NCI-H2029 treated with DMSO at 0.1 percent for 48 hours (cell line): ENCODE results near the gene CDK12.

Experiments used
- DNase-seq: peaks from one replicate; lab custom pipeline; 2025; lab: John Stamatoyannopoulos, UW

Gene CDK12

GRCh38 chr17:39549747-39550573, 88.7 kb downstream of the CDK12 start:
- no peak for DNase-seq

GRCh38 chr17:39551879-39552278, 90.6 kb downstream of the CDK12 start:
- DNase-seq: no peak

- no peak for DNase-seq
These were observed 92.2 kb downstream of the CDK12 start for GRCh38 chr17:39553341-39553945.

GRCh38 chr17:39555368-39555767, 94.1 kb downstream of the CDK12 start:
- DNase-seq: no peak

GRCh38 chr17:39556423-39556822, 95.1 kb downstream of the CDK12 start:
- no peak for DNase-seq

GRCh38 chr17:39562395-39562794, 101.1 kb downstream of the CDK12 start:
- no peak for DNase-seq

GRCh38 chr17:39562976-39563375, 101.7 kb downstream of the CDK12 start:
- no peak for DNase-seq

- no peak for DNase-seq
These were observed 102.2 kb downstream of the CDK12 start for GRCh38 chr17:39563476-39563875.

GRCh38 chr17:39564211-39564848, 103.0 kb downstream of the CDK12 start:
- DNase-seq: no peak

- no peak for DNase-seq
These were observed 105.0 kb downstream of the CDK12 start for GRCh38 chr17:39566094-39566850.

GRCh38 chr17:39568702-39569101, 107.4 kb downstream of the CDK12 start:
- no peak for DNase-seq

GRCh38 chr17:39569126-39569525, 107.8 kb downstream of the CDK12 start:
- no peak for DNase-seq

- DNase-seq: no peak
These were observed 110.8 kb downstream of the CDK12 start for GRCh38 chr17:39572121-39572520.

- DNase-seq: peak; percentile 29
These were observed 112.4 kb downstream of the CDK12 start for GRCh38 chr17:39573447-39574298.

- no peak for DNase-seq
These were observed 114.9 kb downstream of the CDK12 start for GRCh38 chr17:39576187-39576586.

GRCh38 chr17:39578272-39578671, 117.0 kb downstream of the CDK12 start:
- DNase-seq: no peak

GRCh38 chr17:39579318-39580081, 118.2 kb downstream of the CDK12 start:
- DNase-seq: no peak

- no peak for DNase-seq
These were observed 118.8 kb downstream of the CDK12 start for GRCh38 chr17:39580082-39580468.

- DNase-seq: no peak
These were observed 119.9 kb downstream of the CDK12 start for GRCh38 chr17:39581071-39581758.

- DNase-seq: no peak
These were observed 120.4 kb downstream of the CDK12 start for GRCh38 chr17:39581759-39582085.
